KMS-11 (cell line): ENCODE data around the gene ABCC4.
"Not testable (repeated sequence)": the region's sequence is repeated elsewhere in the genome, so short reads cannot be mapped to it uniquely, and the experiment has no call there.

Source experiments
- H2AFZ ChIP-seq: fragments of 200-600 bp; sonication (generic); 2 replicates; pipeline ENCODE4 v1.6.1; 2016; ENCODE audit warnings: antibody characterized with exemption, mixed run types, low read depth
- H3K27ac ChIP-seq: fragments of 200-600 bp; sonication (generic); 2 replicates; pipeline ENCODE4 v1.6.1; 2016; ENCODE audit warnings: mild to moderate bottlenecking, mixed run types
- H3K27me3 ChIP-seq: fragments of 200-600 bp; sonication (generic); 2 replicates; pipeline ENCODE4 v1.6.1; 2017; ENCODE audit warnings: mild to moderate bottlenecking, low read depth, mixed run types, moderate library complexity; ENCODE audit not compliant: insufficient read depth
- H3K36me3 ChIP-seq: fragments of 200-600 bp; sonication (generic); 2 replicates; pipeline ENCODE4 v1.6.1; 2017; ENCODE audit warnings: mild to moderate bottlenecking, mixed run types; ENCODE audit not compliant: insufficient read depth
- H3K4me1 ChIP-seq: fragments of 200-600 bp; sonication (generic); 2 replicates; pipeline ENCODE4 v1.6.1; 2016; ENCODE audit warnings: mild to moderate bottlenecking, low read depth, mixed run types; ENCODE audit not compliant: poor library complexity, severe bottlenecking
- H3K4me2 ChIP-seq: fragments of 200-600 bp; sonication (generic); 2 replicates; pipeline ENCODE4 v1.7.0; 2016; ENCODE audit warnings: mild to moderate bottlenecking, mixed run types
- H3K4me3 ChIP-seq: fragments of 200-600 bp; sonication (generic); IDR thresholded peaks from 2 replicates; pipeline ENCODE4 v1.6.1; 2017; ENCODE audit warnings: low read depth, low read length, mixed read lengths; ENCODE audit not compliant: insufficient read depth
- H3K79me2 ChIP-seq: fragments of 200-600 bp; sonication (generic); 2 replicates; pipeline ENCODE4 v1.6.1; 2016; ENCODE audit warnings: low read depth, mixed run types; ENCODE audit not compliant: insufficient read depth
- H3K9ac ChIP-seq: fragments of 200-600 bp; sonication (generic); 2 replicates; pipeline ENCODE4 v1.6.1; 2016; ENCODE audit warnings: mild to moderate bottlenecking, mixed run types
- H4K20me1 ChIP-seq: fragments of 200-600 bp; sonication (generic); 2 replicates; pipeline ENCODE4 v1.6.1; 2016; ENCODE audit warnings: mild to moderate bottlenecking, mixed run types; ENCODE audit not compliant: insufficient read depth
- TF ChIP-seq, protein P1 (sequence below): fragments of 200-600 bp; sonication (generic); conservative IDR thresholded peaks from 2 replicates; pipeline ENCODE4 v1.6.1; 2017; ENCODE audit warnings: low read depth, mild to moderate bottlenecking, antibody characterized with exemption, low read length, moderate library complexity, mixed read lengths

ABCC4 gene

DNA sequence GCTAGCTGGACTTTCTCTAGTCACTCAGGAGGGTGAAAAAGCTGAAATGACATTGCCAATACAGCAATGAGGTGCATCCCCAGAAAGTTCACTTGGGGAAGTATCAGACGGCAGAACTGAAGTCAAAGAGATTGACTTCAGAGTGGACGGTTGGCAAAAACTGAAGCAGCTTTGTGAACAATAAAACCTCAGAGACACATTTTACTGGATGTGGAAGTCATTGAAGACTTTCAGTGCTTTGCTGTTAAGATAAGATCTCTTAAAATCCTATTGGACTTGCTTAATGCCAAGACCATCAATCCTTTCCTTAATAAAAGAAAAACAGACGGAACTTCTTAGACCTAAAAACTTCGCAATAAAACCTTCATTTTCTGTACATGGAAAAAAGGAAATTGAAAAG, 103.7 kb downstream of the ABCC4 start:
- H3K4me2 ChIP-seq, result no peak overlapping the region
- H4K20me1 ChIP-seq, result no peaks in the 10 kb centered on the region
- H3K27me3 ChIP-seq, result no peaks in the 10 kb centered on the region
- H3K79me2 ChIP-seq, result no peaks in the 10 kb centered on the region
- H3K4me1 ChIP-seq, result no peaks in the 10 kb centered on the region
- H3K27ac ChIP-seq, result no peak overlapping the region
- TF ChIP-seq, protein P1, sequence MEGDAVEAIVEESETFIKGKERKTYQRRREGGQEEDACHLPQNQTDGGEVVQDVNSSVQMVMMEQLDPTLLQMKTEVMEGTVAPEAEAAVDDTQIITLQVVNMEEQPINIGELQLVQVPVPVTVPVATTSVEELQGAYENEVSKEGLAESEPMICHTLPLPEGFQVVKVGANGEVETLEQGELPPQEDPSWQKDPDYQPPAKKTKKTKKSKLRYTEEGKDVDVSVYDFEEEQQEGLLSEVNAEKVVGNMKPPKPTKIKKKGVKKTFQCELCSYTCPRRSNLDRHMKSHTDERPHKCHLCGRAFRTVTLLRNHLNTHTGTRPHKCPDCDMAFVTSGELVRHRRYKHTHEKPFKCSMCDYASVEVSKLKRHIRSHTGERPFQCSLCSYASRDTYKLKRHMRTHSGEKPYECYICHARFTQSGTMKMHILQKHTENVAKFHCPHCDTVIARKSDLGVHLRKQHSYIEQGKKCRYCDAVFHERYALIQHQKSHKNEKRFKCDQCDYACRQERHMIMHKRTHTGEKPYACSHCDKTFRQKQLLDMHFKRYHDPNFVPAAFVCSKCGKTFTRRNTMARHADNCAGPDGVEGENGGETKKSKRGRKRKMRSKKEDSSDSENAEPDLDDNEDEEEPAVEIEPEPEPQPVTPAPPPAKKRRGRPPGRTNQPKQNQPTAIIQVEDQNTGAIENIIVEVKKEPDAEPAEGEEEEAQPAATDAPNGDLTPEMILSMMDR, result no peak
- H3K36me3 ChIP-seq, result no peaks in the 10 kb centered on the region
- H3K9ac ChIP-seq, result no peak overlapping the region
- no peak overlapping the region for H2AFZ ChIP-seq
- H3K4me3 ChIP-seq, result no peak overlapping the region

DNA sequence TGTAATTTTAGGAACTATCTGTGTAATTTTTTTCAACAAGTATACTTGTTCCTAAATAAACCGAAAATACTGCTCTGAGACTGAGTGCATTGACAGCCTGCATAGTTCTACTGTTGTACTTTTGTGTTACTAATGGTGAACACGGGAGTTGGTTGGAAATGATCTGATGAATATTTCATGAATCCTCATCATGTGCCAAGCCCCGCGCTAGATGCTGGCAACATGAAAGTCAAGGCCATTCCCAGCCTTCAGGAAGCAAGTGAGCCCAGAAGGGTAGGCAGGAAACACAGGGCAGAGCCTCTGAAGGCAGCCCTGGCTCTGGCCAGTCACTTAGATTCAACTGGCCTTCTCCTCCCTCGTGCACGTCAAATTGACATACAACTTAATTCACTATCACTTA, 106.1 kb downstream of the ABCC4 start:
- Histone ChIP-seq H3K4me3 (no peak overlapping the region), H3K79me2 (no peaks in the 10 kb centered on the region), H3K4me2 (no peak overlapping the region), H3K36me3 (no peaks in the 10 kb centered on the region), H3K9ac (no peak overlapping the region), H3K27me3 (no peaks in the 10 kb centered on the region), H3K4me1 (no peaks in the 10 kb centered on the region), H4K20me1 (no peaks in the 10 kb centered on the region), H3K27ac (no peak overlapping the region), H2AFZ (no peak overlapping the region)
- TF ChIP-seq, protein P1, result no peak

DNA sequence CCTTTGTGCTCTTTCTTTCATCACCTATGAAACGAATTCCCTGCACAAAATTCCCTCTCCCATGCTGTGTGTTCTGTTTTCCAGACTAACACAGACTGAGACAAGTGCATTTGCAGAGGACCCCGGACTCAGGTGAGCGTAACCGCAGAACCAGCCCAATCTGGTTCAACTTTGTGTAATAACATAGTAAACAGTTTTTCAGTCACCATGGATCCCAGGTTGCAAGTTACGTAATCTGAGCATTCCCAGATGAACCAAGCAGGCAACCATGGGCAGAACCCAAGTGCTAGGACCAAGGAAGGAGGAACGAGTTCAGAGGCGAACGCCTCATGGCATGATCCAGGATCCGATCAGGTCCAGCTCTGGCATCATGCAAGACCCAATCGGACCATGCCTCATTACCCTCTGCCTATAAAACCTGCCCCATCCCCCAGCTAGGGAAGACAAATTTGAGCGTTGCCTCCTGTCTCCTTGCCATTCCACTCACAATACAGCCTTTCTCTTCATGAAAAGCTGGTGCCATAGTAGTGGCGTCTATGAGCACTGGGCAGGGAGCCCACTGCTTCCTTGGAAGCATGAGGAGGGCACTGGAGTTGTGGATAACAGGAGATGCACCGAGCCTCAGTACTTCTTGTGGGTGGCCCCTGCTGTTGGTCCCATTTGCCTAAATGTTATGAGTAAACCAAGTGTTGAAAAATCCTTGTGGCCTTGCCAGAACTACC, 107.6 kb downstream of the ABCC4 start:
- Histone ChIP-seq H3K4me3 (no peak overlapping the region), H4K20me1 (no peaks in the 10 kb centered on the region), H3K27me3 (no peaks in the 10 kb centered on the region), H3K79me2 (no peaks in the 10 kb centered on the region), H3K4me2 (no peak overlapping the region), H3K9ac (no peak overlapping the region), H3K36me3 (no peaks in the 10 kb centered on the region), H3K27ac (no peak overlapping the region), H2AFZ (no peak overlapping the region), H3K4me1 (no peaks in the 10 kb centered on the region)
- TF ChIP-seq, protein P1, result no peak

DNA sequence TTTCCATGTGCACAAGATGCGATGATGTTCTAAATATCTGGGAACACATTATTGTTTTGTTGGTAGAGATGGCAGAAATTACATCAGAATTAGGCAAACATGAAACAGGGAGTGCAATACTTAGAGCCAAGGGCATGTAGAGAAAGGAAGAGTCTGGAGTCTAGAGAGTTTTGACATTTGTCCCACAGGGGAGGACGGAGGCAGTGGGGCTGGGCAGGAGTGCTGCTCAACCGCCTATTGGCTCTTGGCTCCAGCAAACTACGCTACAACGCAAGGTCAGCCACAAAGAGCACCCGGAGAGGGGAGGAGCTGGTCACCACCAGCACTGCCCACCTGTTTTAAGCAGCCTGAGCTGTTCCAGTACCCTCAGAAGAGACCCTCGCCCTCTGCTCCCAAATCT, 108.3 kb downstream of the ABCC4 start:
- Histone ChIP-seq H3K4me1 (no peaks in the 10 kb centered on the region), H3K27me3 (no peaks in the 10 kb centered on the region), H4K20me1 (no peaks in the 10 kb centered on the region), H3K27ac (no peak overlapping the region), H2AFZ (no peak overlapping the region), H3K4me2 (no peak overlapping the region), H3K36me3 (no peaks in the 10 kb centered on the region), H3K79me2 (no peaks in the 10 kb centered on the region), H3K4me3 (no peak overlapping the region), H3K9ac (no peak overlapping the region)
- TF ChIP-seq, protein P1, result no peak

DNA sequence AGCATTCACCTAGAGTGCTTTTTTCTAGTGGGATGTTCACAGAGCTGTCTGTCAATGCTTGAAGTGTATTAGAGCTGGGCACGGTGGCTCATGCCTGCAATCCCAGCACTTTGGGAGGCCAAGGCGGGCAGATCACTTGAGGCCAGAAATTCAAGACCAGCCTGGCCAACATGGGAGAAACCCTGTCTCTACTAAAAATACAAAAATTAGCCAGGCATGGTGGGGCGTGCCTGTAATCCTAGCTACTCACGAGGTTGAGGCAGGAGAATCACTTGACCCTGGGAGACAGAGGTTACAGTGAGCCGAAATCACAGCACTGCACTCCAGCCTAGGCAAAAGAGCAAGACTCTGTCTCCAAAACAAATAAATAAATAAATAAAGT, 108.7 kb downstream of the ABCC4 start:
- H3K79me2 ChIP-seq, H3K27ac ChIP-seq: not testable (repeated sequence)

More for the DNA sequence above, 108.7 kb downstream of the ABCC4 start:
- H2AFZ ChIP-seq, H3K4me3 ChIP-seq, H4K20me1 ChIP-seq, H3K9ac ChIP-seq, H3K36me3 ChIP-seq, H3K4me2 ChIP-seq, H3K4me1 ChIP-seq, H3K27me3 ChIP-seq: not testable (repeated sequence)
